CD14-positive monocyte (primary cell): ENCODE data around the gene GTF2H3. TPM values are rescaled to one million over a fixed set of nuclear protein-coding genes. Genes with fewer than 3 reads are reported as not detected.

Experiments
- DNase-seq, 3 donors: peaks; one replicate each; pipeline ENCODE4 v3.0.0-alpha.2; 2011 to 2022
- H2AFZ ChIP-seq: 2 replicates; pipeline ENCODE4 v1.6.0; 2012; ENCODE audit warnings: mild to moderate bottlenecking, low read depth, low read length, inconsistent platforms; ENCODE audit not compliant: insufficient read depth, poor library complexity, severe bottlenecking
- H3K27ac ChIP-seq, 2 donors: 1 replicate in 1 of 2; 2 replicates in 1 of 2; pipeline ENCODE4 v1.5.1; 2012 to 2013; ENCODE audit warnings: low read length in 2 of 2, control low read depth in 1 of 2, inconsistent platforms in 1 of 2, low read depth in 1 of 2, mild to moderate bottlenecking in 1 of 2
- H3K27me3 ChIP-seq, 2 donors: one replicate each; pipeline versions ENCODE4 v1.6.0 to v1.6.1; 2011 to 2013; ENCODE audit warnings: low read length in 2 of 2; ENCODE audit not compliant: control insufficient read depth in 2 of 2, insufficient read depth in 2 of 2
- H3K36me3 ChIP-seq, 2 donors: replicated peaks in 1 of 2; 1 replicate in 1 of 2; 2 replicates in 1 of 2; pipeline versions ENCODE4 v1.5.1 to v1.6.1; 2012 to 2013; ENCODE audit warnings: low read length in 2 of 2, control low read depth in 1 of 2, inconsistent platforms in 1 of 2, mild to moderate bottlenecking in 1 of 2; ENCODE audit not compliant: insufficient read depth in 2 of 2, control insufficient read depth in 1 of 2
- H3K4me1 ChIP-seq, 2 donors: 1 replicate in 1 of 2; 2 replicates in 1 of 2; pipeline versions ENCODE4 v1.5.1 to v1.6.1; 2012 to 2013; ENCODE audit warnings: low read length in 2 of 2, control low read depth in 1 of 2, inconsistent platforms in 1 of 2, mild to moderate bottlenecking in 1 of 2, moderate library complexity in 1 of 2; ENCODE audit not compliant: insufficient read depth in 2 of 2, control insufficient read depth in 1 of 2
- H3K4me2 ChIP-seq: replicated peaks from 2 replicates; pipeline ENCODE3; 2012; ENCODE audit warnings: low read length, moderate library complexity, mild to moderate bottlenecking; ENCODE audit not compliant: poor library complexity, severe bottlenecking; ENCODE audit errors: extremely low read depth
- H3K4me3 ChIP-seq, 3 experiments: fragments of 200-600 bp in 1 of 3; sonication (generic) in 1 of 3; replicated peaks in 1 of 3; 1 replicate in 2 of 3; 2 replicates in 1 of 3; pipeline ENCODE4 v1.5.1; 2011 to 2013; ENCODE audit warnings: low read length in 3 of 3, mild to moderate bottlenecking in 3 of 3, control low read depth in 2 of 3, low read depth in 2 of 3, inconsistent platforms in 1 of 3, moderate library complexity in 1 of 3
- H3K79me2 ChIP-seq: 2 replicates; pipeline ENCODE4 v1.6.0; 2012; ENCODE audit warnings: mild to moderate bottlenecking, control low read depth, inconsistent platforms, low read length, moderate library complexity; ENCODE audit not compliant: insufficient read depth
- H3K9ac ChIP-seq: 2 replicates; pipeline ENCODE4 v1.6.0; 2017; ENCODE audit warnings: low read length, mild to moderate bottlenecking; ENCODE audit not compliant: insufficient read depth, poor library complexity, severe bottlenecking
- H3K9me3 ChIP-seq, 2 donors: replicated peaks in 1 of 2; 1 replicate in 1 of 2; 2 replicates in 1 of 2; pipeline versions ENCODE4 v1.5.1 to v1.6.1; 2012 to 2013; ENCODE audit warnings: low read length in 2 of 2, control low read depth in 1 of 2; ENCODE audit not compliant: control insufficient read depth in 1 of 2, insufficient read depth in 1 of 2
- H4K20me1 ChIP-seq: 2 replicates; pipeline ENCODE4 v1.6.0; 2012; ENCODE audit warnings: mild to moderate bottlenecking, low read length, control low read depth, moderate library complexity; ENCODE audit not compliant: insufficient read depth
- H3K27ac Mint-ChIP-seq, 7 donors: one replicate each; pipeline ENCODE4 v1.8.0; 2020; ENCODE audit warnings: mild to moderate bottlenecking in 7 of 7, mixed read lengths in 7 of 7, moderate library complexity in 6 of 7, inconsistent platforms in 2 of 7
- H3K27me3 Mint-ChIP-seq, 3 donors: one replicate each; pipeline ENCODE4 v1.8.0; 2021 to 2022; ENCODE audit warnings: low read depth in 3 of 3, mild to moderate bottlenecking in 3 of 3, mixed read lengths in 3 of 3, moderate library complexity in 3 of 3, inconsistent platforms in 1 of 3
- H3K36me3 Mint-ChIP-seq, 2 donors: one replicate each; pipeline ENCODE4 v1.8.0; 2020; ENCODE audit warnings: mixed read lengths in 2 of 2, inconsistent platforms in 1 of 2, mild to moderate bottlenecking in 1 of 2
- H3K4me1 Mint-ChIP-seq: one replicate; pipeline ENCODE4 v1.8.0; 2020; ENCODE audit warnings: mild to moderate bottlenecking, mixed read lengths
- H3K4me3 Mint-ChIP-seq, 2 donors: one replicate each; pipeline ENCODE4 v1.8.0; 2020; ENCODE audit warnings: mild to moderate bottlenecking in 2 of 2, mixed read lengths in 2 of 2, moderate library complexity in 1 of 2
- H3K9me3 Mint-ChIP-seq, 7 donors: one replicate each; pipeline ENCODE4 v1.8.0; 2020 to 2022; ENCODE audit warnings: mixed read lengths in 7 of 7, mild to moderate bottlenecking in 6 of 7, moderate library complexity in 6 of 7, inconsistent platforms in 2 of 7
- WGBS: methylation state at CpG from one replicate; pipeline ENCODE4 v1.1.5; 2013; ENCODE audit warnings: missing lambda C conversion rate; ENCODE audit not compliant: insufficient coverage; 5-methylcytosine and 5-hydroxymethylcytosine counted together
- intact Hi-C, 2 donors: fragments of 100-400 bp; cut with micrococcal nuclease; formaldehyde crosslinking; loops; one replicate each; pipeline versions ENCODE4 v1.15.0 to v1.15.1; 2023
- polyA plus RNA-seq, 3 donors: library from polyadenylated mRNA; depleted of rRNA in 1 of 3; unstranded in 2 of 3; stranded (reverse) in 1 of 3; fragments of 300-500 nt in 2 of 3; fragments of >200 nt in 1 of 3; fragmentation: Illumina TruSeq in 2 of 3; gene quantifications; 1 replicate in 2 of 3; 2 replicates in 1 of 3; pipeline ENCODE4 v1.2.3, GENCODE V29; 2012 to 2021
- TF ChIP-seq, protein P1 (sequence below): fragments of 200-600 bp; IDR thresholded peaks from one replicate; pipeline ENCODE4 v1.8.0; 2022; ENCODE audit warnings: antibody characterized with exemption, mild to moderate bottlenecking

Gene GTF2H3
- polyA plus RNA-seq, 3 donors, result 8.2 to 21.7 (median 12.3) TPM

DNA sequence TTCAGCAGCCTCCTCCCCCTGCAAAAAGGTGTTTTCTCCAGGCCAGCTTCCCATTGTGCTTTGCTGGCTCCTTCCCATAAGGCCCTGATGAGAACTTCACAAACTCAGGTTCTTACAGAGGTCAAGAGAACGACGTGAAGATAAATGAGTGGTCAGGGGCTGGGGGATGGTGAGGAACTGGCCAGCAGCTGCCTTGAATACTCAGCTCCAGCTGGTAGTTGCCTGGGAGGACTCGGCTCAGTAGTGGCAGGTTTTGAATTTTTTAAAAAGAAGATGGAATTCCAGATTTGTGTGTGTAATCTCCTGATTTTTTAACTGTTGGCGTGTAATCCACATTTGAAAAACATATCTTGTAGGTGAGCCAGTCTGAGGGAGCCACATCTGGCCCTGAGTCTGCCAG is 25.9 kb upstream of the GTF2H3 start:
- Histone ChIP-seq H3K27me3 (no peaks in the 10 kb centered on the region), H3K79me2 (peaks cover 38% of the 10 kb centered on the region), H3K36me3 (peaks cover 74 to 88% of the 10 kb centered on the region in 2 donors), H2AFZ (no peak overlapping the region), H3K4me3 (no peak overlapping the region), H3K9me3 (no peaks in the 10 kb centered on the region), H4K20me1 (peaks cover 9% of the 10 kb centered on the region), H3K27ac (no peak overlapping the region), H3K4me1 (peaks cover 4 to 5% of the 10 kb centered on the region in 2 donors), H3K4me2 (no peak overlapping the region), H3K9ac (no peak overlapping the region)
- no peaks in the 10 kb centered on the region for H3K27me3 Mint-ChIP-seq
- H3K4me1 Mint-ChIP-seq, result peaks cover 4% of the 10 kb centered on the region
- H3K4me3 Mint-ChIP-seq, result no peak overlapping the region
- no peaks in the 10 kb centered on the region for H3K9me3 Mint-ChIP-seq
- DNase-seq, result no peak
- intact Hi-C loops, result no loop called here
- TF ChIP-seq, protein P1, sequence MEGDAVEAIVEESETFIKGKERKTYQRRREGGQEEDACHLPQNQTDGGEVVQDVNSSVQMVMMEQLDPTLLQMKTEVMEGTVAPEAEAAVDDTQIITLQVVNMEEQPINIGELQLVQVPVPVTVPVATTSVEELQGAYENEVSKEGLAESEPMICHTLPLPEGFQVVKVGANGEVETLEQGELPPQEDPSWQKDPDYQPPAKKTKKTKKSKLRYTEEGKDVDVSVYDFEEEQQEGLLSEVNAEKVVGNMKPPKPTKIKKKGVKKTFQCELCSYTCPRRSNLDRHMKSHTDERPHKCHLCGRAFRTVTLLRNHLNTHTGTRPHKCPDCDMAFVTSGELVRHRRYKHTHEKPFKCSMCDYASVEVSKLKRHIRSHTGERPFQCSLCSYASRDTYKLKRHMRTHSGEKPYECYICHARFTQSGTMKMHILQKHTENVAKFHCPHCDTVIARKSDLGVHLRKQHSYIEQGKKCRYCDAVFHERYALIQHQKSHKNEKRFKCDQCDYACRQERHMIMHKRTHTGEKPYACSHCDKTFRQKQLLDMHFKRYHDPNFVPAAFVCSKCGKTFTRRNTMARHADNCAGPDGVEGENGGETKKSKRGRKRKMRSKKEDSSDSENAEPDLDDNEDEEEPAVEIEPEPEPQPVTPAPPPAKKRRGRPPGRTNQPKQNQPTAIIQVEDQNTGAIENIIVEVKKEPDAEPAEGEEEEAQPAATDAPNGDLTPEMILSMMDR, result no peak
- H3K36me3 Mint-ChIP-seq, result peaks cover 74 to 87% of the 10 kb centered on the region in 2 donors
- no peak overlapping the region for H3K27ac Mint-ChIP-seq
- WGBS, result 97% methylated on average over 4 of the region's 4 CpGs

DNA sequence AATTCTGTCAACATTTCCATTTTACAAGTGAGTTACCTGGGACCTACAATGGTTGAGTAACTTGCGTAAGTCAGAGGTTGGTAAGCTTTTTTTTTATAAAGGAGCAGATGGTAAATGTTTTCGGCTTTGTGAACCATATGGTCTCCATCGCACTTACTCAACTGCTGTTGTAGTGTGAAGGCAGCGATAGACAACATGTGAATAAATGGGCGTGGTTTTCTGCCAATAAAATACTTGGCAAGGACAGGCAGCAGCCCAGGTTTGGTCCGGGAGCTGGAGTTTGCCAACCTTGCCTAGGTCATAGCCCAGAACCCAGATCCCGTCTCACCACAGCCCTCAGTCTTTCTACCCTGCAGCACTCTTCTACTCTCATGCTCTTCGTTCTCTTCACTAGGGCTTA is 25.4 kb upstream of the GTF2H3 start:
- no peak overlapping the region for H2AFZ ChIP-seq
- DNase-seq, result no peak
- peaks cover 9% of the 10 kb centered on the region for H4K20me1 ChIP-seq
- 97% methylated on average over 6 of the region's 8 CpGs for WGBS
- no peaks in the 10 kb centered on the region for H3K9me3 Mint-ChIP-seq
- H3K4me1 Mint-ChIP-seq, result no peaks in the 10 kb centered on the region
- intact Hi-C loops, result no loop called here
- peaks cover under 1% of the 10 kb centered on the region in 2 donors for H3K4me1 ChIP-seq
- H3K9ac ChIP-seq, result no peak overlapping the region
- H3K27me3 Mint-ChIP-seq, result no peaks in the 10 kb centered on the region
- no peak overlapping the region for H3K27ac ChIP-seq
- H3K27ac Mint-ChIP-seq, result no peak overlapping the region
- H3K4me3 Mint-ChIP-seq, result no peak overlapping the region
- H3K4me3 ChIP-seq, result no peak overlapping the region
- peaks cover 78 to 92% of the 10 kb centered on the region in 2 donors for H3K36me3 Mint-ChIP-seq
- TF ChIP-seq, protein P1, result no peak
- H3K9me3 ChIP-seq, result no peaks in the 10 kb centered on the region
- no peaks in the 10 kb centered on the region for H3K27me3 ChIP-seq
- H3K4me2 ChIP-seq, result no peak overlapping the region
- peaks cover 78 to 92% of the 10 kb centered on the region in 2 donors for H3K36me3 ChIP-seq
- H3K79me2 ChIP-seq, result peaks cover 34% of the 10 kb centered on the region
